Activated CD8-positive, alpha-beta T cell treated with anti-CD3 and anti-CD28 coated beads, Interleukin-2, amount 10 ng/mL, durations not matched to agents 7 days and 5 days (primary cell): ENCODE measurements around the gene GJA8. TPM values are rescaled to one million over a fixed set of nuclear protein-coding genes. Genes with fewer than 3 reads are reported as not detected.
"Not testable (repeated sequence)": the region's sequence is repeated elsewhere in the genome, so short reads cannot be mapped to it uniquely, and the experiment has no call there.

ENCODE experiments used
- ATAC-seq: fragments of 150-1000 bp; cut with Tn5 transposase; one replicate; pipeline ENCODE4 v1.10.0; 2021; ENCODE audit warnings: moderate library complexity
- CTCF ChIA-PET: fragments of 350-600 bp; sonication (Branson Sonifier 250); formaldehyde crosslinking; loops from one replicate; lab custom pipeline; 2021; ENCODE audit warnings: antibody characterized with exemption; lab: Charles Lee
- POLR2A ChIA-PET: fragments of 350-600 bp; sonication (Branson Sonifier 250); formaldehyde crosslinking; loops from one replicate; lab custom pipeline; 2021; ENCODE audit warnings: antibody characterized with exemption; lab: Charles Lee
- DNase-seq: peaks from one replicate; pipeline ENCODE4 v3.0.0-alpha.2; 2020
- H3K27ac Mint-ChIP-seq: one replicate; pipeline ENCODE4 v1.8.0; 2021; ENCODE audit warnings: mild to moderate bottlenecking, mixed read lengths
- H3K27me3 Mint-ChIP-seq: one replicate; pipeline ENCODE4 v1.8.0; 2021; ENCODE audit warnings: low read depth, mixed read lengths
- H3K36me3 Mint-ChIP-seq: one replicate; pipeline ENCODE4 v1.8.0; 2021; ENCODE audit warnings: low read depth, mixed read lengths
- H3K4me1 Mint-ChIP-seq: one replicate; pipeline ENCODE4 v1.8.0; 2021; ENCODE audit warnings: low read depth, mixed read lengths
- H3K4me3 Mint-ChIP-seq: one replicate; pipeline ENCODE4 v1.8.0; 2021; ENCODE audit warnings: mild to moderate bottlenecking, mixed read lengths
- H3K9me3 Mint-ChIP-seq: one replicate; pipeline ENCODE4 v1.8.0; 2022; ENCODE audit warnings: mixed read lengths; ENCODE audit not compliant: insufficient read depth
- total RNA-seq, 2 experiments: library from RNA; stranded (reverse); gene quantifications; one replicate each; pipeline ENCODE4 v1.2.3, GENCODE V29; 2021

GJA8 gene
- total RNA-seq, 2 experiments from 2014 or later: not detected

DNA sequence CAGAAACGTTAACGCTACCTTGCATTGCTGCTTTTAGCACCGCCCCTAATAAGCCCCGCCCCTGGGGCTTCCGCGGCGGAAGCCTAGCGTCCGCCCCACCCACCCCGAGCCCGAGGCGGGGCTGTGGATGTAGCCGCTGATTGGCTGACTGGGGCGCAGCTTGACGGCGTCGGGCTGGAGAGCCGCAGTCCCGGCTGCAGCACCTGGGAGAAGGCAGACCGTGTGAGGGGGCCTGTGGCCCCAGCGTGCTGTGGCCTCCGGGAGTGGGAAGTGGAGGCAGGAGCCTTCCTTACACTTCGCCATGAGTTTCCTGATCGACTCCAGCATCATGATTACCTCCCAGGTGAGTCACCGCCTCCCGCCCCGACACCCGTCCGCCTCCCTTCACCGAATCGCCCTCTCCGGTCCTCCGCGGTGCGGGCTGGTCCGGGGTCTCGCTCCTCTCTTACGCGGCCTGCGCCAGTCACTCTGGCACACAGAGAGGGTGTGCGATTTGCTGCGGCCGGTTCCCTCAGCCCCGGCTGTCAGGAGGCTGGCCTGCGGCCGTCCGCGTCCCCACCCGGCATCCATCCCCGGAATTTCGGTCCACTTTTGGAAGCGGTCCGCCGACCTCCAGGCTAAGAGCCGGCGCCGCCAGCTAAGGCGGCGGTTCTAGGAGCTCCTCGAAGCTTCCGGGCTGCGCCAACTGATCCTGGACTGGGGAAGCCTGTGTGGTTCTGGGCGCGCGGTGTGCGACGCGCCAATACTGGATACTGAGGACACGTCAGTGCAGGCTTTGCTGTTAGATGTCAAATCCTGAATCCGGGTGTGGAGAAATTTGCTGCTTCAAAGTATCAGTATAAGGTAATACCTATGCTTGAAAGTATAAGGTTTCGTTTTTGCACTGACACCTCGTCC lies 25.9 kb downstream of the GJA8 start, which contains the start of gene GPR89B:
GPR89B (plus strand) TSS at position 185 of the 897 bp plus-strand sequence; CDS start at position 302, 117 bp downstream.
- peaks cover 24% of the 10 kb centered on the region for H3K4me1 Mint-ChIP-seq
- H3K27ac Mint-ChIP-seq: peak within 1 kb of the TSS; percentile 83
- DNase-seq: peak; percentile 95
- H3K4me3 Mint-ChIP-seq: peak within 1 kb of the TSS; percentile 79
- CTCF ChIA-PET, POLR2A ChIA-PET, H3K27me3 Mint-ChIP-seq, H3K9me3 Mint-ChIP-seq: not testable (repeated sequence)
- H3K36me3 Mint-ChIP-seq: peaks cover 11% of the 10 kb centered on the region
- ATAC-seq: peak; percentile 99

DNA sequence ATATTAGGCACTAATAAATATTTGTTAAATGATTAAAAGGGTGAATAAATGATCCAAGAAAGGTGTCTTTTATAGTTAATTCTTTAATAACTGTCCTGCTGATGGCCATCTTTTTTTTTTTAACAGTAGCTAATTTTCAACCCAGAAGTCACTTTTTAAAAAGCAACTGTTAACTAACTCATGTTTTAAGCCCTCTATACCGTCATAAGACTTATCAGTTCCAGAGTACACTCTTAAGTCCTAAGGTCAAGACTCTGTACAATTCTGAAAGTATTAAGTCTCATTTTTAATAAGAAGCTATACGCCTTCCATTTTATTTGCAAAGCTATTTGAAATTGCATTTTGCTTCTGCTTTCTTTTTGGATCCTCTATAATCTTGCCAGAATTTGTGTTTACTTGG lies 28.5 kb downstream of the GJA8 start:
- H3K4me1 Mint-ChIP-seq: peaks cover 24% of the 10 kb centered on the region
- H3K27me3 Mint-ChIP-seq, CTCF ChIA-PET, H3K4me3 Mint-ChIP-seq, DNase-seq, H3K27ac Mint-ChIP-seq, H3K9me3 Mint-ChIP-seq, POLR2A ChIA-PET, ATAC-seq: not testable (repeated sequence)
- peaks cover 11% of the 10 kb centered on the region for H3K36me3 Mint-ChIP-seq

DNA sequence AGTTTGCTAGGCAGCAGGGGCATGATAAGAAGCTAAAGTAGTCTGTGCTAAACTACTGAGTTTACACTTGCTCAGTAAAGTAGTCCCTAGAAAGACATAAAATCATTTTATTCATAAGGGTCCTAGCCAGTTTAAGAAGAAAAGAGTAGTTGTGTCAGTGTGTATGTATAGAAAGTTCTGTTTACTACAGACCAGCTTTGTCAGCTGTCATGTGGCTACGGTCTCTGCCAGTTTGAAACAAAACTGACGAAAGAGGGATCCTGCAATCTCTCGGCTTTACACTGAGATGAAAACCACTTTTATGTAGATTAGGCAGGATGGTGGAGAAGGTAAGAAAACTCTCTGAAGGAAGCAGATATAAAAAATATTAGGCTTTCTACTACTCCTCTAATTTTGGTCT lies 32.7 kb downstream of the GJA8 start:
- H3K4me1 Mint-ChIP-seq: peaks cover 19% of the 10 kb centered on the region
- ATAC-seq, H3K9me3 Mint-ChIP-seq, H3K4me3 Mint-ChIP-seq, POLR2A ChIA-PET, CTCF ChIA-PET, H3K27ac Mint-ChIP-seq, DNase-seq, H3K27me3 Mint-ChIP-seq: not testable (repeated sequence)
- peaks cover 17% of the 10 kb centered on the region for H3K36me3 Mint-ChIP-seq

DNA sequence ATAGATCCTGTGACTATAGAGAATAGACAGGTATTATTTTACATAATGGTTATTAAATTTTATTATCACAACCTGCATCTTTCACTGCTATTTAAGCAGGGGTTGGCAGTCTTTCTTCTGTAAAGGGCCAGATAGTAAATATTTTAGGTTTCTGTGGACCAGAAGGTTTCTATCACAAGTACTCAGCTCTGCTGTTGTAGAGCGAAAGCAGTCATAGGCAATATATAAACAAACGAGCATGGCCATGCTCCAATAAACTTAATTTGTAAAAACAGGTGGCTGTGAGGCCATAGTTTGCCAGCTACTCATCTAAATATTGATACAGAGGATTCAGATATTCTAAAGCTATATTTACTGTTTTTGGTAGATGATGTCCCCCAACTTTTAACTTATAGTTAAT lies 37.9 kb downstream of the GJA8 start:
- POLR2A ChIA-PET, ATAC-seq, DNase-seq, H3K27me3 Mint-ChIP-seq, H3K27ac Mint-ChIP-seq, CTCF ChIA-PET, H3K9me3 Mint-ChIP-seq, H3K4me1 Mint-ChIP-seq, H3K36me3 Mint-ChIP-seq, H3K4me3 Mint-ChIP-seq: not testable (repeated sequence)

DNA sequence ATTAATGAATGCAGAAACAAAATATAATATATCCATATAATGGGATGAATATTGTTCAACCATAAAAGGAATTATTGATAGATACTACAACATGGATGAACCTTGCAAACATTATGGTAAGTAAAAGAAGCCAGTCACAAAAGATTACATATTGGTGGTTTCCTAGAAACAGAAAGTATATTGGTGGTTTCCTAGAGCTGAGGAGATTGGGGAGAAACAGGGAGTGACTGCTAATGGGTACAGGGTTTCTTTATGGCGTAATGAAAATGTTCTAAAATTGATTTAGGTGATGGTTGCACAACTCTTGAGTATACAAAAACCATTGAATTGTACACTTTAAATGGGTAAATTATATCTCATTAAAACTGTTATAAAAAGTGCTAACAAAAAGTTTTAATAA lies 40.0 kb downstream of the GJA8 start:
- DNase-seq, ATAC-seq, POLR2A ChIA-PET, H3K4me3 Mint-ChIP-seq, H3K27me3 Mint-ChIP-seq, CTCF ChIA-PET, H3K36me3 Mint-ChIP-seq, H3K27ac Mint-ChIP-seq, H3K9me3 Mint-ChIP-seq, H3K4me1 Mint-ChIP-seq: not testable (repeated sequence)

DNA sequence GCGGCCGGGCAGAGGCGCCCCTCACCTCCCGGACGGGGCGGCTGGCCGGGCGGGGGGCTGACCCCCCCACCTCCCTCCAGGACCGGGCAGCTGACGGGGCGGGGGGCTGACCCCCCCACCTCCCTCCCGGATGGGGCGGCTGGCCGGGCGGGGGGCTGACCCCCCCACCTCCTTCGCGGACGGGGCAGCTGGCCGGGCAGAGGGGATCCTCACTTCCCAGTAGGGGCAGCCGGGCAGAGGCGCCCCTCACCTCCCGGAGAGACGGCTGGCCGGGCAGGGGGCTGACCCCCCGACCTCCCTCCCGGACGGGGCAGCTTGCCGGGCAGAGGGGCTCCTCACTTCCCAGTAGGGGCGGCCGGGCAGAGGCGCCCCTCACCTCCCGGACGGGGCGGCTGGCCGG lies 46.9 kb downstream of the GJA8 start:
- DNase-seq, CTCF ChIA-PET, ATAC-seq: not testable (repeated sequence)

More for the DNA sequence above, 46.9 kb downstream of the GJA8 start:
- POLR2A ChIA-PET, H3K9me3 Mint-ChIP-seq, H3K27me3 Mint-ChIP-seq, H3K36me3 Mint-ChIP-seq, H3K4me1 Mint-ChIP-seq, H3K27ac Mint-ChIP-seq, H3K4me3 Mint-ChIP-seq: not testable (repeated sequence)

Other genes with a start within 250 kb of the GJA8 start
- 10 to 100 TPM; 19.4 to 19.5 TPM for gene ACP6, start 232.3 kb upstream of the GJA8 start, total RNA-seq
- not detected for gene GJA5, start 142.2 kb upstream of the GJA8 start, total RNA-seq
- gene GPR89B, start 25.6 kb downstream of the GJA8 start, total RNA-seq: 10 to 100 TPM; 25.4 to 28.8 TPM
- gene NBPF11, start 249.5 kb downstream of the GJA8 start, total RNA-seq: 1 to 10 TPM; 7.7 to 9.1 TPM